A549 (cell line): ENCODE measurements around the gene COL28A1.

Experiments
- TP53 ChIP-seq: fragments of 250-450 bp; sonication (Bioruptor Pico); IDR thresholded peaks from 2 replicates; pipeline ENCODE4 v1.5.0; 2021; ENCODE audit warnings: mild to moderate bottlenecking, moderate library complexity
- TF ChIP-seq, protein P1 (sequence below): fragments of 200-600 bp; sonication (generic); IDR thresholded peaks from 2 replicates; pipeline ENCODE4 v1.6.1; 2016; ENCODE audit warnings: antibody characterized with exemption, mild to moderate bottlenecking, moderate library complexity

GRCh38 chr7:7432979-7433378 is 102.7 kb downstream of the COL28A1 start:
- TF ChIP-seq, protein P1, sequence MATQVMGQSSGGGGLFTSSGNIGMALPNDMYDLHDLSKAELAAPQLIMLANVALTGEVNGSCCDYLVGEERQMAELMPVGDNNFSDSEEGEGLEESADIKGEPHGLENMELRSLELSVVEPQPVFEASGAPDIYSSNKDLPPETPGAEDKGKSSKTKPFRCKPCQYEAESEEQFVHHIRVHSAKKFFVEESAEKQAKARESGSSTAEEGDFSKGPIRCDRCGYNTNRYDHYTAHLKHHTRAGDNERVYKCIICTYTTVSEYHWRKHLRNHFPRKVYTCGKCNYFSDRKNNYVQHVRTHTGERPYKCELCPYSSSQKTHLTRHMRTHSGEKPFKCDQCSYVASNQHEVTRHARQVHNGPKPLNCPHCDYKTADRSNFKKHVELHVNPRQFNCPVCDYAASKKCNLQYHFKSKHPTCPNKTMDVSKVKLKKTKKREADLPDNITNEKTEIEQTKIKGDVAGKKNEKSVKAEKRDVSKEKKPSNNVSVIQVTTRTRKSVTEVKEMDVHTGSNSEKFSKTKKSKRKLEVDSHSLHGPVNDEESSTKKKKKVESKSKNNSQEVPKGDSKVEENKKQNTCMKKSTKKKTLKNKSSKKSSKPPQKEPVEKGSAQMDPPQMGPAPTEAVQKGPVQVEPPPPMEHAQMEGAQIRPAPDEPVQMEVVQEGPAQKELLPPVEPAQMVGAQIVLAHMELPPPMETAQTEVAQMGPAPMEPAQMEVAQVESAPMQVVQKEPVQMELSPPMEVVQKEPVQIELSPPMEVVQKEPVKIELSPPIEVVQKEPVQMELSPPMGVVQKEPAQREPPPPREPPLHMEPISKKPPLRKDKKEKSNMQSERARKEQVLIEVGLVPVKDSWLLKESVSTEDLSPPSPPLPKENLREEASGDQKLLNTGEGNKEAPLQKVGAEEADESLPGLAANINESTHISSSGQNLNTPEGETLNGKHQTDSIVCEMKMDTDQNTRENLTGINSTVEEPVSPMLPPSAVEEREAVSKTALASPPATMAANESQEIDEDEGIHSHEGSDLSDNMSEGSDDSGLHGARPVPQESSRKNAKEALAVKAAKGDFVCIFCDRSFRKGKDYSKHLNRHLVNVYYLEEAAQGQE = no peak
- TF ChIP-seq TP53 (CRISPR knock-in tag) = no peak
